ENCODE measurements around the gene CEP120. TPM values are rescaled to one million over a fixed set of nuclear protein-coding genes. Genes with fewer than 3 reads are reported as not detected.

CEP120 gene
- total RNA-seq, 1 donor from 2014 or later: 11.8 TPM

GRCh38 chr5:123398058-123398733 lies 25.0 kb downstream of the CEP120 start:
- H3K9me3 ChIP-seq (replicated peaks): no peaks in the 10 kb centered on the region
- H3K27me3 ChIP-seq (ENCODE audit: low read depth): no peaks in the 10 kb centered on the region
- intact Hi-C loops (cut with micrococcal nuclease): no loop called here
- H3K27ac ChIP-seq (replicated peaks): no peak overlapping the region
- H3K4me3 ChIP-seq: no peak overlapping the region
- no peaks in the 10 kb centered on the region for H3K4me1 ChIP-seq
- no peak for TF ChIP-seq CTCF (IDR thresholded peaks at IDR 0.05; ENCODE audit: borderline replicate concordance)
- peaks cover 77% of the 10 kb centered on the region for H3K36me3 ChIP-seq
- no peak for DNase-seq

- H3K36me3 ChIP-seq: peaks cover 77% of the 10 kb centered on the region
- H3K4me1 ChIP-seq: no peaks in the 10 kb centered on the region
- no peak overlapping the region for H3K27ac ChIP-seq (replicated peaks)
- no peaks in the 10 kb centered on the region for H3K9me3 ChIP-seq (replicated peaks)
- TF ChIP-seq CTCF (IDR thresholded peaks at IDR 0.05; ENCODE audit: borderline replicate concordance): no peak
- DNase-seq: no peak
- H3K4me3 ChIP-seq: no peak overlapping the region
- intact Hi-C loops (cut with micrococcal nuclease): no loop called here
- H3K27me3 ChIP-seq (ENCODE audit: low read depth): no peaks in the 10 kb centered on the region
Measured at GRCh38 chr5:123397538-123397937, 25.7 kb downstream of the CEP120 start.

GRCh38 chr5:123391009-123391408 lies 32.2 kb downstream of the CEP120 start:
- H3K36me3 ChIP-seq: peaks cover 84% of the 10 kb centered on the region
- intact Hi-C loops (cut with micrococcal nuclease): no loop called here
- no peak for DNase-seq

GRCh38 chr5:123389794-123390193 lies 33.4 kb downstream of the CEP120 start:
- peaks cover 87% of the 10 kb centered on the region for H3K36me3 ChIP-seq
- no peak for DNase-seq
- intact Hi-C loops (cut with micrococcal nuclease): no loop called here

More at GRCh38 chr5:123391009-123391408, 32.2 kb downstream of the CEP120 start:
- no peak for TF ChIP-seq CTCF (IDR thresholded peaks at IDR 0.05; ENCODE audit: borderline replicate concordance)
- Histone ChIP-seq H3K9me3 (replicated peaks) (no peaks in the 10 kb centered on the region), H3K27me3 (ENCODE audit: low read depth) (no peaks in the 10 kb centered on the region), H3K4me1 (no peaks in the 10 kb centered on the region), H3K27ac (replicated peaks) (no peak overlapping the region), H3K4me3 (no peak overlapping the region)

GRCh38 chr5:123387313-123387712 lies 35.9 kb downstream of the CEP120 start:
- Histone ChIP-seq H3K27ac (replicated peaks) (no peak overlapping the region), H3K27me3 (ENCODE audit: low read depth) (no peaks in the 10 kb centered on the region), H3K4me1 (no peaks in the 10 kb centered on the region), H3K36me3 (peaks cover 88% of the 10 kb centered on the region), H3K9me3 (replicated peaks) (no peaks in the 10 kb centered on the region), H3K4me3 (no peak overlapping the region)
- no peak for TF ChIP-seq CTCF (IDR thresholded peaks at IDR 0.05; ENCODE audit: borderline replicate concordance)
- intact Hi-C loops (cut with micrococcal nuclease): no loop called here
- DNase-seq: no peak

More at GRCh38 chr5:123389794-123390193, 33.4 kb downstream of the CEP120 start:
- H3K4me3 ChIP-seq: no peak overlapping the region
- no peaks in the 10 kb centered on the region for H3K4me1 ChIP-seq
- no peak for TF ChIP-seq CTCF (IDR thresholded peaks at IDR 0.05; ENCODE audit: borderline replicate concordance)
- H3K27ac ChIP-seq (replicated peaks): no peak overlapping the region
- H3K9me3 ChIP-seq (replicated peaks): no peaks in the 10 kb centered on the region
- H3K27me3 ChIP-seq (ENCODE audit: low read depth): no peaks in the 10 kb centered on the region

Measured in left ventricle myocardium inferior (tissue), 1 donor.